ENCODE data around the gene RCSD1.

RCSD1 gene

DNA sequence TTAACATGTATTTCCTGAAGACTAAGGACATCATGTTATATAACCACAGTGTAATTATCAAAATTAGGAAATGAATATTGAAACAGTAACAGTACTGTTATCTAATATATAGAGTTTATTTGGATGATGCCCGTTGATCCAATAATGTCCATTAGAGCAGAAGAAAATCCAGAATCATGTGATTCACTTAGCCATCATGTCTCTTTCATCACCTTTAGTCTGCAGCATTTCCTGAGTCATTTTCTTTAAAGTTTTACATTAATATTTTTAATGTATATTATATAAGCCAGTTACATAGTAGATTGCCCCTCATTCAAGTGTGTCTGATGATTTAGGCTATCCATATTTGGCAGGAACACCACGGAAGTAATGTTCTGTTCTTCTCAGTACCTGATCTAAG, 120.6 kb downstream of the RCSD1 start:
- in situ Hi-C loops (cut with MboI; ENCODE audit: low pct_unique_long_range_greater_than_20kb, low sequenced_read_pairs, unreplicated experiment) = no loop called here
- TF ChIP-seq, protein P1, sequence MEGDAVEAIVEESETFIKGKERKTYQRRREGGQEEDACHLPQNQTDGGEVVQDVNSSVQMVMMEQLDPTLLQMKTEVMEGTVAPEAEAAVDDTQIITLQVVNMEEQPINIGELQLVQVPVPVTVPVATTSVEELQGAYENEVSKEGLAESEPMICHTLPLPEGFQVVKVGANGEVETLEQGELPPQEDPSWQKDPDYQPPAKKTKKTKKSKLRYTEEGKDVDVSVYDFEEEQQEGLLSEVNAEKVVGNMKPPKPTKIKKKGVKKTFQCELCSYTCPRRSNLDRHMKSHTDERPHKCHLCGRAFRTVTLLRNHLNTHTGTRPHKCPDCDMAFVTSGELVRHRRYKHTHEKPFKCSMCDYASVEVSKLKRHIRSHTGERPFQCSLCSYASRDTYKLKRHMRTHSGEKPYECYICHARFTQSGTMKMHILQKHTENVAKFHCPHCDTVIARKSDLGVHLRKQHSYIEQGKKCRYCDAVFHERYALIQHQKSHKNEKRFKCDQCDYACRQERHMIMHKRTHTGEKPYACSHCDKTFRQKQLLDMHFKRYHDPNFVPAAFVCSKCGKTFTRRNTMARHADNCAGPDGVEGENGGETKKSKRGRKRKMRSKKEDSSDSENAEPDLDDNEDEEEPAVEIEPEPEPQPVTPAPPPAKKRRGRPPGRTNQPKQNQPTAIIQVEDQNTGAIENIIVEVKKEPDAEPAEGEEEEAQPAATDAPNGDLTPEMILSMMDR (IDR thresholded peaks at IDR 0.05; ENCODE audit: extremely low read depth, insufficient read depth, missing control alignments) = no peak
- no peak for DNase-seq (ENCODE audit: low spot score)

DNA sequence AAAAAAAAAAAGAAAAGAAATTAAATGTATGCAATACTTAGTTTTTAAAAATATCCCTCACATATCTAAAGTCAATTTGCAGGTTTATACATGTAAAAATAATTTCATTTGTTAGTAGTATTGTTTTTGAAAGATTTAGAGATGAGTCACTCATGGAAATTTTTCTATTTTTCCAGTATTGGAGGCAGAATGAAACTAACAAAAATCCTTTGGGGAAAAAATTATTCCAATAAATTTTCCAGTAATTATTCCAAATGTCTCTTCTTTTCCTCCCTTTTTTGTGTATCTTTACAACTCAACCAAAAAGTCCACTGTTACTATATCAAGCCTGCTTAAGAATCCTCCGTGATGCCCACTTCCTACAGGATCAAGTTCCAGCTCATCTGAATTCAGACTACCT, 121.6 kb downstream of the RCSD1 start:
- in situ Hi-C loops (cut with MboI; ENCODE audit: low pct_unique_long_range_greater_than_20kb, low sequenced_read_pairs, unreplicated experiment) = no loop called here
- no peak for DNase-seq (ENCODE audit: low spot score)
- TF ChIP-seq, protein P1 (IDR thresholded peaks at IDR 0.05; ENCODE audit: extremely low read depth, insufficient read depth, missing control alignments) = no peak

DNA sequence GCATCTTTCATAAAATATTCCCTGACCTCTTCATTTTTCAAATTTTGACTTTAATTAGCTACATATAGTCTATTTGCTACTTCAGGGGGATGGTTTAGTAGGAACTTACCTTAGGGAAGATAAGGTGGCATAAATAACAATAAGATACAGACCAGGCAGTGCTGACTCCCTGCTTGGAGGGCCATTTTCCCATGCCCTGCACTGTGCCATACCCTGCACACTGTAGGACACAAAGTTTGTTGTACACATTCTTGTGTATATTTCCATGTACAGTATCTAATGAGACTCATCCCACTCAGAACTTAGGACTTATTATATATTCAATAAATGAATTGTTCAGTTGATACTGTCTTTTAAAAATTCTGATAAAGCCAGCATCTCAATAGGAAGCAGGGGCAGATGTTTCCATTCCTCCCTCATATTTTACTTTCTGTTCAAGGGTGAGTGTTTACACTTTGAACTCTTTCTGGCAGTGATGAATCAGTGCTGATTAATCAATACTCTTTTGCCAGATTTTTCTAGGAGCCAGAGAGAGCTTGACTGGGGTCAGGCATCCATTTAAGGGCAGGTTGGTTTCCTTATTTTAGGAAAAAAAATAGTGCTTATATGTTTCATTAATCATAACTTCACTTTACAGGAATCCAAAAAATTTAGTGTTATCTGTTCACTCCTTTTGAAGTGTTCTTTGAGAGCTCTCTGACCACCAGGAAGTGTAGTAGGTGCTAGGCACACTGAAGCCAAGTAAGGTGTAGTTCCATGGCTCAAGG, 122.4 kb downstream of the RCSD1 start:
- in situ Hi-C loops (cut with MboI; ENCODE audit: low pct_unique_long_range_greater_than_20kb, low sequenced_read_pairs, unreplicated experiment) = no loop called here
- no peak for DNase-seq (ENCODE audit: low spot score)
- TF ChIP-seq, protein P1 (IDR thresholded peaks at IDR 0.05; ENCODE audit: extremely low read depth, insufficient read depth, missing control alignments) = no peak

DNA sequence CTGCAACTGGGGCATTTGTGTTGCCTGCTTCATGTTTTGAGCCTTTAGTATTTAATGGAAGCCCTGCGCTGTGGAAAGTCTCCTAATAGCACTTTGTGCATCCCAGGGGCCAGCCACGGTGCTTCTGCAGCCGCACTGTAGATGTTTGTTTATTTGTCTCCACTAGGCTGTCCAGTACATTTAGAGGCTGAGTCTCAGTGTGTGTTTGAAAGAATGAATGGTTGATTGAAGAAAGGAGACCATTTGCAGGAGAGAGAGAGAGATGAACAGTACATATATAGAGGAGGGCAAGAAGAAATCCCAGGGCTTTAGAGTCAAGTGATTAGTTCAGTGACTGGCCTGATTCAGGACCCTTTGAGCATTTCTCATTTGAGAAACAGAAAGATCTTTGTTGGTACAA, 125.6 kb downstream of the RCSD1 start:
- no peak for DNase-seq (ENCODE audit: low spot score)
- TF ChIP-seq, protein P1 (IDR thresholded peaks at IDR 0.05; ENCODE audit: extremely low read depth, insufficient read depth, missing control alignments) = no peak
- in situ Hi-C loops (cut with MboI; ENCODE audit: low pct_unique_long_range_greater_than_20kb, low sequenced_read_pairs, unreplicated experiment) = no loop called here

Data from GM13977 (cell line).